ENCODE data around the gene MXI1. TPM values are rescaled to one million over a fixed set of nuclear protein-coding genes. Genes with fewer than 3 reads are reported as not detected.

The MXI1 gene
- total RNA-seq, 1 donor from 2014 or later: 23.5 TPM

DNA sequence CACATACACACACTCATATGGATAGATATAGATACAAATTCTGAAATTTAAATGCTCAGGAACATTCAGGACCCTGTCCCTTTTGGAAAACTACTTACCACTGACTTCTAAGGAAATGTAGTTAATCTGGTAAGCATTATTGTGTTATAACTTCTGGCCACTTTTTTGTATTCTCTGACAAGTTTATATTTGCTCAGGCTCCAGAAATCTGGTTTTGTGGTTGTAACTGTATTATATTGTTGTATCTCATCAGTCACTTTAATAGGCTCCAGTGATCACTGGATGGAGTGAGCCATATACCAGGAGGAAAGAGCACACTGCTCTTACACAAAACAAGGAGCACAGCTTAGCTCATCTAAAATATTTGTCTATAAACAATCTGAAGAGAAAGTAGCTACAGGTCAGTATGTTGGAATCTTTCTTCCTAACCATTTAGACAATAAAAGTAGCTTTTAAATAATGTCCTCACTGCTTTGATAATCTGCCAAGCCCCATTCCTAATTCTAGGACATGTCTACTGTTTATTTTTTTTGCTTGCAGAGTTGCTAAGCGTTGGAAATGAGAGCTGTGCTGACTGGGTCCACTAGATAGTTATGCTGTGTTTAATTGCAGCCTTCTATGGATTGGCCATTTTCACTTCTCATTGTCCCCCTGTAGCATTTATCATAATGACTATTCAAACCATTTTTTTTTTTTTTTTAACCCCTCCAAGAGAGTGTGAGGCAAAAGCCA, 53.5 kb downstream of the MXI1 start:
- no peak for TF ChIP-seq EZH2 (IDR thresholded peaks at IDR 0.05)
- TF ChIP-seq EZH2phosphoT487 (IDR thresholded peaks at IDR 0.05): no peak
- peaks cover under 1% of the 10 kb centered on the region for H3K9me3 ChIP-seq (ENCODE audit: low read depth)
- H3K4me1 Mint-ChIP-seq: no peaks in the 10 kb centered on the region
- H3K4me1 ChIP-seq: no peaks in the 10 kb centered on the region
- peaks cover under 1% of the 10 kb centered on the region for H3K9me3 Mint-ChIP-seq
- no peak overlapping the region for H3K4me3 Mint-ChIP-seq
- H3K36me3 ChIP-seq: no peaks in the 10 kb centered on the region
- no peak for DNase-seq (ENCODE audit: low spot score)
- no peak overlapping the region for H3K27ac Mint-ChIP-seq
- H3K4me2 ChIP-seq: no peak overlapping the region
- H3K9ac ChIP-seq: no peak overlapping the region
- H3K79me2 ChIP-seq (ENCODE audit: low read depth): no peaks in the 10 kb centered on the region
- peaks cover 8% of the 10 kb centered on the region for H3K36me3 Mint-ChIP-seq
- H3F3A ChIP-seq (ENCODE audit: low read depth): no peaks in the 10 kb centered on the region
- H2AFZ ChIP-seq (replicated peaks): no peak overlapping the region
- H3K27me3 ChIP-seq: no peaks in the 10 kb centered on the region
- no peaks in the 10 kb centered on the region for H3K27me3 Mint-ChIP-seq (ENCODE audit: insufficient read depth, low read depth)
- no peak overlapping the region for H3K4me3 ChIP-seq
- peaks cover 4% of the 10 kb centered on the region for H4K20me1 ChIP-seq (ENCODE audit: low read depth)
- no peak overlapping the region for H3K27ac ChIP-seq

DNA sequence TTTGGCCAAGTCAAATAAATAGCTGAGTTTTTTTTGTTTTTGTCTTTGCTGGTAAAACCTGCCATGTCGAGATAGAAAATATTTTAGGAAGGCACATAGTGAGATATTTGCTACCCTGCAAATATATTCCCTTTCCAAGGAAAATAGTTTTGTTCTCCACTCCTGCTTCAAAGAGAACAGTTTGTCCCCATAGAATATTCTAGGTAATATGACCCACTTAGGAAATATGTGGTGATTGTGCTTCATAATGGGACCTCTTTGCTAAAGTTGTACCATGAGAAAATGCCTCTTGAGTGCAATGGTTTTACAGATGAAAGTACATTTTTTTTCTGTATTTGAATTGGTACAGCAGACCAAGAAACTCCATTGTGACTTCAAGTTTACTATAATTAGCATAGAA, 55.8 kb downstream of the MXI1 start:
- H3K4me1 Mint-ChIP-seq: no peaks in the 10 kb centered on the region
- no peak overlapping the region for H3K4me3 ChIP-seq
- H3K36me3 Mint-ChIP-seq: peaks cover 2% of the 10 kb centered on the region
- H3K27me3 ChIP-seq: no peaks in the 10 kb centered on the region
- H3K4me3 Mint-ChIP-seq: no peak overlapping the region
- TF ChIP-seq EZH2 (IDR thresholded peaks at IDR 0.05): no peak
- TF ChIP-seq EZH2phosphoT487 (IDR thresholded peaks at IDR 0.05): no peak
- TF ChIP-seq CTCF (IDR thresholded peaks at IDR 0.05): no peak
- no peaks in the 10 kb centered on the region for H3K9me3 ChIP-seq (ENCODE audit: low read depth)
- H3F3A ChIP-seq (ENCODE audit: low read depth): no peaks in the 10 kb centered on the region
- no peak overlapping the region for H2AFZ ChIP-seq (replicated peaks)
- H3K79me2 ChIP-seq (ENCODE audit: low read depth): no peaks in the 10 kb centered on the region
- H4K20me1 ChIP-seq (ENCODE audit: low read depth): peaks cover 4% of the 10 kb centered on the region
- H3K9me3 Mint-ChIP-seq: no peaks in the 10 kb centered on the region
- no peak overlapping the region for H3K27ac Mint-ChIP-seq
- H3K27ac ChIP-seq: no peak overlapping the region
- no peak overlapping the region for H3K4me2 ChIP-seq
- H3K9ac ChIP-seq: no peak overlapping the region
- H3K27me3 Mint-ChIP-seq (ENCODE audit: insufficient read depth, low read depth): no peaks in the 10 kb centered on the region
- no peaks in the 10 kb centered on the region for H3K4me1 ChIP-seq
- H3K36me3 ChIP-seq: no peaks in the 10 kb centered on the region
- no peak for DNase-seq (ENCODE audit: low spot score)

GRCh38 chr10:110265573-110266193, 58.3 kb downstream of the MXI1 start:
- H3F3A ChIP-seq (ENCODE audit: low read depth): no peaks in the 10 kb centered on the region
- H3K4me1 Mint-ChIP-seq: no peaks in the 10 kb centered on the region
- no peak overlapping the region for H3K27ac ChIP-seq
- no peak overlapping the region for H3K4me3 Mint-ChIP-seq
- no peaks in the 10 kb centered on the region for H3K4me1 ChIP-seq
- H3K9ac ChIP-seq: no peak overlapping the region
- DNase-seq (ENCODE audit: low spot score): no peak
- no peak overlapping the region for H2AFZ ChIP-seq (replicated peaks)
- TF ChIP-seq CTCF (IDR thresholded peaks at IDR 0.05) (no peak), EZH2phosphoT487 (IDR thresholded peaks at IDR 0.05) (no peak), EZH2 (IDR thresholded peaks at IDR 0.05) (no peak)
- no peaks in the 10 kb centered on the region for H3K36me3 ChIP-seq
- H3K9me3 Mint-ChIP-seq: no peaks in the 10 kb centered on the region
- H3K27me3 Mint-ChIP-seq (ENCODE audit: insufficient read depth, low read depth): no peaks in the 10 kb centered on the region
- no peaks in the 10 kb centered on the region for H3K79me2 ChIP-seq (ENCODE audit: low read depth)
- H3K4me3 ChIP-seq: no peak overlapping the region
- no peaks in the 10 kb centered on the region for H3K9me3 ChIP-seq (ENCODE audit: low read depth)
- H3K27me3 ChIP-seq: no peaks in the 10 kb centered on the region
- no peak overlapping the region for H3K27ac Mint-ChIP-seq
- H3K4me2 ChIP-seq: no peak overlapping the region
- peaks cover 2% of the 10 kb centered on the region for H3K36me3 Mint-ChIP-seq
- H4K20me1 ChIP-seq (ENCODE audit: low read depth): peaks cover 18% of the 10 kb centered on the region

GRCh38 chr10:110267276-110267675, 59.9 kb downstream of the MXI1 start:
- no peaks in the 10 kb centered on the region for H3F3A ChIP-seq (ENCODE audit: low read depth)
- H3K27me3 Mint-ChIP-seq (ENCODE audit: insufficient read depth, low read depth): no peaks in the 10 kb centered on the region
- H3K27ac Mint-ChIP-seq: no peak overlapping the region
- H4K20me1 ChIP-seq (ENCODE audit: low read depth): peaks cover 22% of the 10 kb centered on the region
- no peak overlapping the region for H3K4me2 ChIP-seq
- no peak overlapping the region for H3K9ac ChIP-seq
- no peaks in the 10 kb centered on the region for H3K36me3 ChIP-seq
- no peak for TF ChIP-seq EZH2 (IDR thresholded peaks at IDR 0.05)
- TF ChIP-seq EZH2phosphoT487 (IDR thresholded peaks at IDR 0.05): no peak
- no peak for TF ChIP-seq CTCF (IDR thresholded peaks at IDR 0.05)
- H3K27me3 ChIP-seq: no peaks in the 10 kb centered on the region
- no peaks in the 10 kb centered on the region for H3K4me1 ChIP-seq
- no peaks in the 10 kb centered on the region for H3K9me3 Mint-ChIP-seq
- no peak overlapping the region for H3K4me3 ChIP-seq
- no peak overlapping the region for H2AFZ ChIP-seq (replicated peaks)
- H3K9me3 ChIP-seq (ENCODE audit: low read depth): no peaks in the 10 kb centered on the region
- H3K79me2 ChIP-seq (ENCODE audit: low read depth): no peaks in the 10 kb centered on the region
- no peak for DNase-seq (ENCODE audit: low spot score)
- no peaks in the 10 kb centered on the region for H3K4me1 Mint-ChIP-seq
- H3K36me3 Mint-ChIP-seq: peaks cover 2% of the 10 kb centered on the region
- H3K27ac ChIP-seq: no peak overlapping the region
- no peak overlapping the region for H3K4me3 Mint-ChIP-seq
